Fibroblast of skin of back (primary cell): ENCODE data around the gene L3MBTL4.
A peak's percentile ranks its signal among the peaks of the same experiment; 100 is the strongest.

Experiments
- DNase-seq: peaks from one replicate; pipeline ENCODE4 v3.0.0-alpha.2; 2013

The L3MBTL4 gene

GRCh38 chr18:5955861-5956260 lies 458.9 kb downstream of the L3MBTL4 start:
- no peak for DNase-seq

DNA sequence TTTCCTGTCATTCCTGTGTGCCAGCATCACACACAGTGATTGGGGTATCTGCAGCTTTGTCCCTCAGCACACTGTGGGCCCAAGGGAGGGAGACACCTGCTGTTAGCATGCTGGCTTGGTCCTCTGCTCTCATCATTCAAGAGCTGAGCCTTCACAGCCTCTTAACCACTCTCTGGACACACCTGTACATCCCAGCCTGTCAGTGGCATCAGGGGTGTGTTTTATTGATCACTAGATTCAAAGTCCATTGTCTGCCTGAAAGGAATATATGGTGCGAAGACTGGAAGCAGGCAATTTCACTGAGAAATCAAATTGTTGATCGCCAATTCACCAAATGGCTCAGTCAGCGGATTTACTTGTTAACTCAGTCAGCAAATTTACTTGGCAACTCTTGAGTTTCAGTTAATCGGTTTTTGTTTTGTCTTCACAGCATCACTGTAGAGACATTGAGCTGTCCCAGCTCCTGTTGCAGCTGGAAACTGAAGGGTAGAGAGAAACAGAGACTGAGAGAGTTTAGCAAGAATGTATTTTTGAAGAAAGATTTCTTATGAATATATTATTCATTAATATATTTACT lies 463.1 kb downstream of the L3MBTL4 start:
- DNase-seq = no peak

GRCh38 chr18:5948781-5949180 lies 465.9 kb downstream of the L3MBTL4 start:
- DNase-seq = no peak

DNA sequence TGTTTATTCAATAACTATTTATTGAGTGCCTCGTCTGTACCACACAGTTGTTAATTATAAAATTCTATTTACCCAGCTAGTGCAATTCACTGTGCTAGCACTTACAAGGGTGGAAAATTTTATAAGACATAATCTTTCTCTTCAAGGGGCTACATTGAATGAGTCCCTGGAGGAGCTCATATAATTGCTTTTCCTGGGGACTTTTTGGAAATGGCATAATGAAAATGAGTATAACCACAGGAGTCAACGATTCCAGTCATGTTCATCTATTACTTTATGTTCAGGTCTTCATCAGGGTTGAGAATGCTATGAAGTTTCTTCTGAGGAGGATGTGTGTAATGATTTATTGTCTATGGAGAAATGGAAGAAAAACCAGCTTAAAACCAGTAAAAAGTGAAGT lies 466.5 kb downstream of the L3MBTL4 start:
- DNase-seq = no peak

- DNase-seq = no peak
Measured at GRCh38 chr18:5944448-5944847, 470.3 kb downstream of the L3MBTL4 start.

DNA sequence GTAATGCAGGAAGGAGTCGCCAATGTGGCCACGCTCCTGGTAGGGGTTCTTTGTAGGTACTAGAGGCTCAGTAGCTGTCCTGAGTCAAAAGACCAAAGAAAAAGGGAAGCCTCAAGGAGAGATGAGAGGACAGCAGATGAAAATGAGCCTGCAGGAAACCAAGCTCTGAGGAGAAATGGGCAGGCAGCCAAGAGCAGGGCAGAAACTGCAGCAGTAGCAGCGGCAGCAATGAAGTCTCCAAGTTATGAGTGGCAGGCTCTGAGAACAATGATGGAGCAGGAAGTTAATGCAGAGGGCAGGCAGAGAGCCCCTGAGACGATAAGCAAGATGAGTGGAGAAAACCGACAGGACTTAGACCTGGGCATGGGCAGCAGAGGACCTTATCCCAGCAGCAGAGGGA lies 471.2 kb downstream of the L3MBTL4 start:
- peak; percentile 37 for DNase-seq

DNA sequence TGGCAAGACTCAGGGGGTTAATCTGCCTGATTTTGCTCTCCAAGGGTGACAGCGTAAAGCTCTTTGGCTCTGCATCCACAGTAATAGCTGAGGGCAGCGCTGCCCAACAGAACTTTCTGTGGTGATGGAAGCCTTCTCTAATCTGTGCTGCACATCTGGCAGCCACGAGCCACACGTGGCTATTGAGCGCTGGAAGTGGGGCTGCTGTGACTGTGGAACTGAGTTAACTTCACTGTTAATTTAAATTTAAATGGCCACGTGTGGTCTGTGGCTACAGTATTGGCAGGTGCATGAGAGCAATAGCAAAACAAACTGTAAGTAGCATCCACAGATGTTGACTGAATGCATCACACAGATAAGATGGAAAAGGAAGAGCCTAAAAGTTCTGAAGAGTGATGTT lies 472.1 kb downstream of the L3MBTL4 start:
- DNase-seq = no peak

DNA sequence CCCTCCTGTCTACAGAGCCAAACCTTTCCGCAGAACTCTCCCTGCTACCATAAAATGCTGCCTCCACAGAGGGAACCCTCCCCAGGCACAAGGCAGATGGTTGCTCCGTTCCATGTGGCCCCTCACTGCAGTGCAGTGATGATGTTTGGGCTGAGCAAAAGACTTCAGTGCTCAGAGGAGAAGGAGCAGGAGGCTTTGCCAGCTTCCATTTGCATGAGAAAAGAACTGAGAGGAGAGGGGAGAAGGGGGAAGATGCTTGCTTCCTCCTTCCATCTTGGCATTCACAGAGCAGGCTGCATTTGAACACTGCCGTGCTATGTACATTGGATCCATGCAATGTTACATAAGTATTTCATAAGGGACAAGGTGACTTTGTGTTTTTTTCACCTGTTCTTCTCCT lies 472.8 kb downstream of the L3MBTL4 start:
- no peak for DNase-seq

DNA sequence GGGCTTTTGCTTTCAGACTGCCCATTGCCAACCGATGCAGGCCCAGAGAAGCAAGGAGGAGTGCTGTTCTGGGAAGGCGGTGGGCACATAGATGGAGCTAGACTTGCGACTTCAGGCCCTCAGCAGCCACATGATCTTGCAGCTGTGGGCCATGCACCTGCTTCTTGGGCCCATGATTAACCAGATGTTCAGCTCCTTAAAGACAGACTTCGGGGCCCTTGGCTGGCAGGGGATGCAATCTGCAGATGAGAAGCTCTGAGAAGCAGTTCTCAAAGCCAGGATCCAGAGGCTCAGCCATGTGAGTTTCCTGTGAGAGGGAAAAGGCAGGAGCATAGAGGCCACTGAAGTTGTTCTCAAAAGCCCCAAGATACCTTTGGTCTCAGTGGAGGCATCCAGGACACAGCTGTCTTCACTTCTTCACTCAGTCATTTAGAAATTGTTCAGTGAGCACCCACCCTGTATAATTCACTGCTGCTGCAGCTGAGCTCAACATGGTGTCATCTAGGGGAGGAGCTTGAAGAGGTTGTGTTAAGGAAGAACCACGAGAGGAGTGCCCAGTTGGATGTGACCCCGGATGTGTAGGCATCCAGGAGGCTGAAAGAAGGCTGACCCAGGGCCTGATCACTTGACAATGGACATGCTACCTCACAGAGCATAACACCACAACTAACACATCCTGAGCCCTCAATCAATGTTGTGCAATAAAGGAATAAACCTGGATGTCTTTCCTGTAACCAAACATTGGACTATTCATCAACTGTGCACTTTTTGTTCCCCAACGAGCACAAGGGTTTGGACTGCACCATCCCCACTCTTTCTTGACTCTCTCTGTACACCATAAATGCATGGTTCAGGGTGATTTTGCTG lies 474.7 kb downstream of the L3MBTL4 start:
- DNase-seq = no peak

GRCh38 chr18:5937795-5938194 lies 476.9 kb downstream of the L3MBTL4 start:
- no peak for DNase-seq

DNA sequence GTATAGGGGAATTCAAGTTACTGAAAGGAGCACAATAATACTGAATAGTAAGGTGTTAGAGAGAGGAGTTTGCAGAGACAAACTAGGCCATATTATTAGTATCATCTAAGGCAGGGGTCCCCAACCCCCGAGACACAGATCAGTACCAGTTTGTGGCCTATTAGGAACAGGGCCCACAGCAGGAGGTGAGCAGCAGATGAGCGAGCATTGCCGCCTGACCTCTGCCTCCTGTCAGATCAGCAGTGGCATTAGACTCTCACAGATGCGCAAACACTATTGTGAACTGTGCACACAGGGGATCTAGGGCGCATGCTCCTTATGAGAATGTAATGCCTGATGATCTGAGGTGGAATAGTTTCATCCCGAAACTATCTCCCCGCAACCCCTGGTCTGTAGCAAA lies 477.6 kb downstream of the L3MBTL4 start:
- DNase-seq = no peak

DNA sequence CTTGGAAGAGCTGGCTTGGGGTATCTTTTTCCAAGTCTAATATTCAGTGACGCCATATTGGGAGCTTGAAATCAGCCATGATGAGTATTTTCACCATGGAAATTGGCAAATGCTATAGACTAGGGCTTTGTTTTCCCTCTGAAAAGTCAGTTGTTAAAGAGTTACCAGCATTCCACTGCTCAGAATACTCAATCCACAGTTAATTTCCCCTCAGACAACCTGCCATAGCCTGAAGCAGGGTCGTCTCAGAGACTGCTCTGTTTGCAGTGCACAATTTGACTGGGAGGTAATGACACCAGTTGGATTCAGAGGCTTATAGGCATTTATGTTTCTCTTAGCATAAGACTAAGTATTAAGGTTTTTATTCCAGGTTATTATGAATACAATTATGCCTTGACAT lies 483.9 kb downstream of the L3MBTL4 start:
- no peak for DNase-seq

DNA sequence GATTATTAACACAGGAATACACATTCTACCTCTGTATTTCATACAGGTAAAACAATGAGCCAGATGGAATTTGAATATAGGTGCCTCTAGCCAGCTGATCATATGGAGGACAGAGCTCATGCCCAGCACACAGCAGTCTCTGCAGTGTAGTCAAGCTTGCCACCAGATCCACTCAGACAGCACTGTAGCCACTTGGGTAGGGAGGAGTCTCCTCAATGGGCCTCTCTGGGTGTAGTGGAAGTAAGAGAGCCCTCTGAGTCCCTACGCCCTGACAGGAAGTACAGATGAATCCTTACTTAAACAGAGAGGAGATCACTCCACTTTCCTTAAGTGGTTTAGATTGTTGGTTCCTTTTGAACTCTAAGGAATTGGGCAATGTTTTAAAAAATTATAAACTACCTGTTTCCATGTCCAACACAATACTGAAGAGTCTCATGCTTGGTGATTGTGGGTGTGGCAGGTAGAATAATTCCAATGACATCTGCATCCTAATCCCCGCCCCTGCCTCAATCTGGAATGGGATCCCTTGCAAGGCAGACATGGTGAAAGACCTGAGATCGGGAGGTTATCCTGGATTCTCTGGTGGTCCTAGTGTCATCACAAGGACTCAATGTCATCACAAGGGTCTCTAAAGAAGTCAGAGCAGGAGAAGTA lies 496.4 kb downstream of the L3MBTL4 start:
- DNase-seq = no peak

DNA sequence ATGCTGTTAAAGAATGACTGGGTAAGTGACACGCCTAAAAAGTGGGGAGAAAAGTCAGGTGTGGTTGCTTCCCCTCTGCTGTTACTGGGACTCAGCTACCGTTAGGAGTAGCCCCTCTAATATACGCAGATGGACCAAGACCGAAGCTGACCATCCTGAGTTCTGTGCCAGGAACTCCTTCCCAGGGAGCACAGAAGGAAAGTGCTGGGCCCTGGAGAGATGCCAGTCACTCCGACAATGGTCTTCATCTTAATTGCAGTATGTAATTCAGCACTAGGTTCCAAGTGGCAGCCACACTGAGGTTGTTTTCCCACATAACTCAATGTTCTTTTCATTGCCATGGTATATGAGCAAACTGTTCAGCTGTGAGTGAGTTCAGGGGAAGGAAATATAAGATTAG lies 499.8 kb downstream of the L3MBTL4 start:
- DNase-seq = no peak

DNA sequence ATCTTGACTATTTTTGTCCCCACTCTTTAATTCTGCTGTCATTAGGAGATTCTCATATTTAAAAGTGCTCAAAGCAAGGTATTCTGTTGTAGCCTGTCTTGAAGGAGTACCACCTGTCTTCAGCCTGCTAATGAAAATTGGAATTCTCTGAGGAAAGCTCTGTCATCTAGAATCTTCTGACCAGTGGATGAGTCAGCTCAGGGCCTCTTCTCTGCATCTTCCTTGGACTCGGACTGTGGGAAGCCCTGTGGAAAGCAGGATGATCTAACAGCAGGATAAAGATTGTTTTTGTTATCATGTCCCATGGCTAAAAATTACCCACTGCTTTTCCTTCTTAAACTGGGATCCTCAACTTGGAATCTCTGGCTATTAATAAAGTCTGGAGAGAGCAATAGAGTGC lies 500.7 kb downstream of the L3MBTL4 start:
- DNase-seq = peak; percentile 47

GRCh38 chr18:5912566-5912965 lies 502.1 kb downstream of the L3MBTL4 start:
- no peak for DNase-seq

DNA sequence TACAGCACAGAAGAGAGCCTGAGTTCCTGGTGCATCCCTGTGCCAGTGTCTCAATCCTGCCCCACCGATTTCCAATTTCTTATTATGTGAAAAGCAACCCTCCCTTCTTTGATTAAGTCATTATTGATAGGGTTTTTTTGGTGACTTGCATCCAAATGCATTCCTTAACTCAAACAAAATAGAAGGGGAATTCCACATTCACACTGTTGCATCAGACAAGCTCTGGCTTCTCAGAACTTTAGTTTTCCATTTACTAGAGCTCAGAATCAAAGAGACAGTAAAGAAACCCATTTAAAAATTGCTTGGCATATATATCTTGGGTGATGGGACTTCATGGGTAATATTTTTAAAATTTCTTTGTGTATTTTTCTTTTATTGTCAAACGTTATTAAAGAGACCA lies 505.6 kb downstream of the L3MBTL4 start:
- DNase-seq = peak; percentile 18
